Epithelial cell of esophagus (primary cell): ENCODE results near the gene CA11.
"Not testable (repeated sequence)": the region's sequence is repeated elsewhere in the genome, so short reads cannot be mapped to it uniquely, and the experiment has no call there.

Source experiments
- DNase-seq: peaks from one replicate; pipeline ENCODE4 v3.0.0; 2010; ENCODE audit warnings: low read depth
- H3K4me3 ChIP-seq: 2 replicates; pipeline ENCODE4 v1.5.1; 2011; ENCODE audit warnings: mild to moderate bottlenecking, low read length, control low read depth
- TF ChIP-seq, protein P1 (sequence below): IDR thresholded peaks from 2 replicates; pipeline ENCODE4 v1.5.1; 2011; ENCODE audit warnings: low read depth, mild to moderate bottlenecking, low read length, control low read depth, inconsistent platforms; ENCODE audit not compliant: insufficient read depth; ENCODE audit errors: missing control alignments

The CA11 gene

DNA sequence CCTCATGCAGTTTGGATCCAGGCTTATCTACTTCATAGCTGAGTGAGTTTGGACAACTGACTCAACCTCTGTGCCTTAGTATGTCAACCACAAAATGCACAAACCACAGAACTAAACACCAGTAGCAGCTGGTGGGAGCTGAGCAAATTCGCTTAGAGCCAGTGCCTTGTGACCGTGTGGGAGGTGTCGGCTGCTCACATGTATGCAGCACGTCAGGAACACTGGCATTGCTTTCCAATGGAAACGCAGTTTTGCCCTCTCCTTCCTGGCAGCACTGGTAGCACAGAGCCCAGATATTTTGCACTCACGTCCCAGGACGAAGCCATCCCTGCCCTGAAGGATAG is 35.1 kb upstream of the CA11 start:
- TF ChIP-seq, protein P1, sequence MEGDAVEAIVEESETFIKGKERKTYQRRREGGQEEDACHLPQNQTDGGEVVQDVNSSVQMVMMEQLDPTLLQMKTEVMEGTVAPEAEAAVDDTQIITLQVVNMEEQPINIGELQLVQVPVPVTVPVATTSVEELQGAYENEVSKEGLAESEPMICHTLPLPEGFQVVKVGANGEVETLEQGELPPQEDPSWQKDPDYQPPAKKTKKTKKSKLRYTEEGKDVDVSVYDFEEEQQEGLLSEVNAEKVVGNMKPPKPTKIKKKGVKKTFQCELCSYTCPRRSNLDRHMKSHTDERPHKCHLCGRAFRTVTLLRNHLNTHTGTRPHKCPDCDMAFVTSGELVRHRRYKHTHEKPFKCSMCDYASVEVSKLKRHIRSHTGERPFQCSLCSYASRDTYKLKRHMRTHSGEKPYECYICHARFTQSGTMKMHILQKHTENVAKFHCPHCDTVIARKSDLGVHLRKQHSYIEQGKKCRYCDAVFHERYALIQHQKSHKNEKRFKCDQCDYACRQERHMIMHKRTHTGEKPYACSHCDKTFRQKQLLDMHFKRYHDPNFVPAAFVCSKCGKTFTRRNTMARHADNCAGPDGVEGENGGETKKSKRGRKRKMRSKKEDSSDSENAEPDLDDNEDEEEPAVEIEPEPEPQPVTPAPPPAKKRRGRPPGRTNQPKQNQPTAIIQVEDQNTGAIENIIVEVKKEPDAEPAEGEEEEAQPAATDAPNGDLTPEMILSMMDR = no peak
- no peak for DNase-seq
- no peak overlapping the region for H3K4me3 ChIP-seq

DNA sequence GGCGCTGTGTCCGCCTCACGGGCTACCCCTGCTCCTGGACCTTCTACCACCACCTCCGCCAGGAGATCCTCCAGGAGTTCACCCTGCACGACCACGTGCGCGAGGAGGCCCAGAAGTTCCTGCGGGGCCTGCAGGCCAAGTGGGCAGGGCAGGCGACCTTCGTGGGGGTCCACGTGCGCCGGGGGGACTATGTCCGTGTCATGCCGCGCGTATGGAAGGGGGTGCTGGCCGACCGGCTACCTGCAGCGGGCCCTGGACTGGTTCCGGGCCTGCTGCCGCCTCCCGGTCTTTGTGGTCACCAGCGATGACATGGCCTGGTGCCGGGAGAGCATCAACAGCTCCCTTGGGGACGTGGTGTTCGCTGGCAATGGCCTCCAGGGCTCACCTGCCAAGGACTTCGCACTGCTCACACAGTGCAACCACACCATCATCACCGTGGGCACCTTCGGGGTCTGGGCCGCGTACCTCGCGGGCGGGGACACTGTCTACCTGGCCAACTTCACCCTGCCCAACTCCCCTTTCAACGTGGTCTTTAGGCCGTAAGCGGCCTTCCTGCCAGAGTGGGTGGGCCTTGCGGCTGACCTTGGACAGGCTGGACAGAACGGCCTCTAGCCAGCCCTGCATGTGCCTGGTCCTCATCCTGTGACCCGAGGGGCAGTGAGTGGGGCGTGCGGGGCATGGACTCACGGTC is 34.6 kb upstream of the CA11 start:
- TF ChIP-seq, protein P1 = no peak
- no peak for DNase-seq
- H3K4me3 ChIP-seq = no peak overlapping the region

DNA sequence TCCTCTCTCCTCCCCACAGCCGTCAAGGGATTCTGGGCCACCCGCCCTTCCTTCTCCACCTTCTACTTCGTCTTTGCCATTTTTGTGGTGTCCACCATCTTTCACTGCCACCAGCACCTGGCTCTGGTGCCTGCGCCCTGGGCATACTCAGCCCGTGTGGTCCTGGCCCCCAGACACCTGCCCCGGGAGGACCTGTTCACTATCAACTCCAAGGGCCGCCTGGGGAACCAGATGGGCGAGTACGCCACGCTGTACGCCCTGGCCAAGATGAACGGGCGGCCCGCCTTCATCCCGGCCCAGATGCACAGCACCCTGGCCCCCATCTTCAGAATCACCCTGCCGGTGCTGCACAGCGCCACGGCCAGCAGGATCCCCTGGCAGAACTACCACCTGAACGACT is 34.0 kb upstream of the CA11 start:
- H3K4me3 ChIP-seq, DNase-seq: not testable (repeated sequence)

DNA sequence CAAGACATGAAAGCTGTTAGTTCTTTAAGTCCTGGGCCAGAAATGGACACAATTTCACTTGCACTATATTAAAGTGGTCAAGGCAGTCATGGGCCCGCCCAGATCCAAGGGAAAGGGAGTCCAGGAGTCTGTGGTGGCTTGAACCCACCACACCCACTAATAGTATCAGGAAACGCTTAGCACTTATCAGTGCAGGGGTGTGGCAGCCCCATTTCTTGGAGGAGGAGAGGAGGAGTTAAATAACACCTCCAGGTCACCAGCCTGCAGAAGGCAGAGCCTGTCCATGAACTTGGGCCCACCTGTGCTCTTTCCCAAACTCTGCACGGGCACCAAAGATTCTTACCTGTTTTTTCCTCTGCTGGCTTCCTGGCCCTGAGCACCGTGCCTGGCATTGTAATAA is 32.2 kb upstream of the CA11 start:
- peak; percentile 23 for DNase-seq
- no peak overlapping the region for H3K4me3 ChIP-seq

DNA sequence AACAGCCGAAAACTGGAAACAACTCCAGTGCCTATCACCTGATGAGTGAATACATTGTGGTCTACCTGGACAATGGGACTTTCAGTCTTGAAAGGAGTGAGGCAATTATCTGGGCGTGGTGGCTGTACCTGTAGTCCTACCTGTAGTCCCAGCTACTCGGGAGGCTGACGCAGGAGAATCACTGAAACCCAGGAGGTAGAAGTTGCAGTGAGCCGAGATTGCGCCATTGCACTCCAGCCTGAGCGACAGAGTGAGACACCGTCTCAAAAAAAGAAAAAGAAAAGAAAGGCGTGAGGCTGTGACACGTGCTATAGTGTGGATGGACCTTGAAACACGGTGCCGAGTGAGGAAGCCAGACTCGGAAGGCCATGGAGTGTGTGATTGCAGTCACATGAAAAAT is 30.9 kb upstream of the CA11 start:
- H3K4me3 ChIP-seq = no peak overlapping the region
- TF ChIP-seq, protein P1 = no peak
- peak; percentile 92 for DNase-seq

More for the DNA sequence above, 32.2 kb upstream of the CA11 start:
- TF ChIP-seq, protein P1 = no peak

DNA sequence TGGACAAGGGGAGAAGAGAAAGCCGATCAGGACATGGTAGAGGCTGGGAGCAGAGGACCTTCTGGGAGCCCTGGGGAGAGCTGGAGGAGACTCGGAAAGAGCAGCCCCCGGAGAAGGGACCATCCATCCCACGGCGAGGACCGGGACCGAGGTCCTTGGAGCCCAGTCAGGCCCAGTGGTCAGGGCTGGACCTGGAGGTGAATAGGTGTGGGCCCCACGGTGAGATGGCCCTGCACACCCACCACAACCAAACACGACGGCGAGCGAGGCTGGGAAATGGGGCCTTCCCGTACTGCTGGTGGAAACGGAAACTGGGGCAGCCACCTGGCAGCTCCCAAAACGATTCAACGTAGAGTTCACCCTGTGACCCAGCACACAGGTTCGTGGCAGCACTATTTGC is 30.5 kb upstream of the CA11 start:
- TF ChIP-seq, protein P1 = no peak
- no peak overlapping the region for H3K4me3 ChIP-seq
- no peak for DNase-seq

DNA sequence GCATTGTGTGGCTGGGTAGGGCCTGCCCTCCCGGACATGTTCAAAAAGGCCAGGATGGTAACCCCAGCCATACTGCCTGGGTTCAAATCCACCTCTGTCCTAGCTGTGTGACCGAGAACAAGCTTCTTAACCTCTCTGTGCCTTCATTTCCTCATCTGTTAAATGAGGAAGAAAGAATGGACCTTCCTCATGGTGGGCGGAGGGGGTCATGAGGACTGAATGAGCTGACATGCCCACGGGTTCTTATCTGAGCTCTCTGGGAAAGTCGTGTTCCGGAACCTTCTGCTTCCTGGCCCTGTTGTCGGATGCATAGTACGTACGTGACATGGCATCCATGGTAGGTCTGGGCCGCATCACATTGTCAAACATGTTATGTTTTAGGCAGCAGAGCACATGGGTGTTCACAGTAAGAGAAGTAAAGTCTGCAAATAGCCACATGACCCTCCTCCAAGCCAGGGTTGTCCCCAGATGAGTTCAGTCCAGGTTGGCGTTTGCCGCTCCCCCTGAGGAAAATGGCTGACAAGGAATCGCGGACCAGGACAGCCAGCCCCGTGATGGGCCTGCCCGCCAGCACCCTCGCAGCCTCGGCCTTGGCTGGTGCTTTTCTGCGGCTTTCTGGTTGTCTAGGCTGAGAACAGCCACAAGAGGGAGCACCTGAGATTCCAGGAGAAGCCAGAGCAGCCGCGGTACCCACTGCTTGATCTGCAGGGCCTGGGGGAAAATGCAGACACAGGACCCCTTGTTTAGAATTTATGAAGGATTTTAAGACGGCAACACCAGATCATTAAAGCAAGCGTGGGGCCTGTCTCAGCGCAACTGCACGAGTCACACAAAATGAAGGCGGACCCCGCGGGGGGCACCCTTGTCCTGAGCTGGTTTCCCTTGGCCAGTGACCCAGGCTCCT is 29.2 kb upstream of the CA11 start:
- TF ChIP-seq, protein P1 = peak; percentile 93
- peak; percentile 80 for DNase-seq
- no peak overlapping the region for H3K4me3 ChIP-seq
